ENCODE data around the gene BRD7.

- TF ChIP-seq CTCF (IDR thresholded peaks at IDR 0.05 in 8 of 11, conservative IDR thresholded peaks at IDR 0.05 in 3 of 11) (no peak), POLR2AphosphoS5 (IDR thresholded peaks at IDR 0.05) (no peak)
Measured at GRCh38 chr16:50282955-50283631, 85.7 kb downstream of the BRD7 start.
